NCI-H524 treated with DMSO at 0.1 percent for 48 hours (cell line): ENCODE data around the gene PPIL1.
"Not testable (repeated sequence)": the region's sequence is repeated elsewhere in the genome, so short reads cannot be mapped to it uniquely, and the experiment has no call there.

ENCODE experiments used
- DNase-seq: peaks from one replicate; lab custom pipeline; 2025; lab: John Stamatoyannopoulos, UW

Gene PPIL1

GRCh38 chr6:36874443-36875249 lies at the start of gene PPIL1:
Gene PPIL1, minus strand, starts transcription at chr6:36874803. Its CDS starts 31 bp downstream, at chr6:36874772.
- DNase-seq, result peak; percentile 81

- DNase-seq, result no peak
Measured at GRCh38 chr6:36924131-36924530, 49.5 kb upstream of the PPIL1 start.

GRCh38 chr6:36920546-36920945 lies 45.9 kb upstream of the PPIL1 start:
- DNase-seq, result no peak

- DNase-seq, result no peak
Measured at GRCh38 chr6:36920049-36920448, 45.4 kb upstream of the PPIL1 start.

GRCh38 chr6:36917541-36918193 lies 43.1 kb upstream of the PPIL1 start:
- no peak for DNase-seq

- no peak for DNase-seq
Measured at GRCh38 chr6:36916126-36916525, 41.5 kb upstream of the PPIL1 start.

- no peak for DNase-seq
Measured at GRCh38 chr6:36915599-36915998, 41.0 kb upstream of the PPIL1 start.

- no peak for DNase-seq
Measured at GRCh38 chr6:36914227-36914794, 39.7 kb upstream of the PPIL1 start.

GRCh38 chr6:36913082-36913481 lies 38.5 kb upstream of the PPIL1 start:
- no peak for DNase-seq

- no peak for DNase-seq
Measured at GRCh38 chr6:36912586-36912985, 38.0 kb upstream of the PPIL1 start.

- DNase-seq, result no peak
Measured at GRCh38 chr6:36912030-36912454, 37.4 kb upstream of the PPIL1 start.

- DNase-seq, result no peak
Measured at GRCh38 chr6:36908747-36909146, 34.1 kb upstream of the PPIL1 start.

- no peak for DNase-seq
Measured at GRCh38 chr6:36907781-36908180, 33.2 kb upstream of the PPIL1 start.

- no peak for DNase-seq
Measured at GRCh38 chr6:36906539-36907325, 32.1 kb upstream of the PPIL1 start.

- DNase-seq, result no peak
Measured at GRCh38 chr6:36904851-36905393, 30.3 kb upstream of the PPIL1 start.

GRCh38 chr6:36904114-36904513 lies 29.5 kb upstream of the PPIL1 start:
- no peak for DNase-seq

- no peak for DNase-seq
Measured at GRCh38 chr6:36897609-36898008, 23.0 kb upstream of the PPIL1 start.

GRCh38 chr6:36893976-36894932 lies 19.7 kb upstream of the PPIL1 start:
- DNase-seq, result no peak

- DNase-seq, result not testable (repeated sequence)
Measured at GRCh38 chr6:36891153-36891552, 16.6 kb upstream of the PPIL1 start.

- DNase-seq, result no peak
Measured at GRCh38 chr6:36890112-36890663, 15.6 kb upstream of the PPIL1 start.
